NB4 (cell line): Measurements from ENCODE around the gene FLOT1.

Experiments
- MYC ChIP-seq: IDR thresholded peaks from 2 replicates; pipeline ENCODE4 v1.6.1; 2011; ENCODE audit warnings: low read depth, low read length
- POLR2A ChIP-seq: IDR thresholded peaks from 2 replicates; pipeline ENCODE4 v1.6.1; 2011; ENCODE audit warnings: mild to moderate bottlenecking; ENCODE audit not compliant: insufficient read length; ENCODE audit errors: extremely low read depth
- TF ChIP-seq, protein P1 (sequence below): IDR thresholded peaks from one replicate; pipeline ENCODE4 v1.5.1; 2012; ENCODE audit warnings: low read depth, low read length
- TF ChIP-seq, protein P2 (sequence below): IDR thresholded peaks from 2 replicates; pipeline ENCODE4 v1.6.1; 2011; ENCODE audit warnings: low read depth, low read length

- TF ChIP-seq POLR2A (no peak), MYC (no peak)
- TF ChIP-seq, protein P1, sequence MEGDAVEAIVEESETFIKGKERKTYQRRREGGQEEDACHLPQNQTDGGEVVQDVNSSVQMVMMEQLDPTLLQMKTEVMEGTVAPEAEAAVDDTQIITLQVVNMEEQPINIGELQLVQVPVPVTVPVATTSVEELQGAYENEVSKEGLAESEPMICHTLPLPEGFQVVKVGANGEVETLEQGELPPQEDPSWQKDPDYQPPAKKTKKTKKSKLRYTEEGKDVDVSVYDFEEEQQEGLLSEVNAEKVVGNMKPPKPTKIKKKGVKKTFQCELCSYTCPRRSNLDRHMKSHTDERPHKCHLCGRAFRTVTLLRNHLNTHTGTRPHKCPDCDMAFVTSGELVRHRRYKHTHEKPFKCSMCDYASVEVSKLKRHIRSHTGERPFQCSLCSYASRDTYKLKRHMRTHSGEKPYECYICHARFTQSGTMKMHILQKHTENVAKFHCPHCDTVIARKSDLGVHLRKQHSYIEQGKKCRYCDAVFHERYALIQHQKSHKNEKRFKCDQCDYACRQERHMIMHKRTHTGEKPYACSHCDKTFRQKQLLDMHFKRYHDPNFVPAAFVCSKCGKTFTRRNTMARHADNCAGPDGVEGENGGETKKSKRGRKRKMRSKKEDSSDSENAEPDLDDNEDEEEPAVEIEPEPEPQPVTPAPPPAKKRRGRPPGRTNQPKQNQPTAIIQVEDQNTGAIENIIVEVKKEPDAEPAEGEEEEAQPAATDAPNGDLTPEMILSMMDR, result no peak
- TF ChIP-seq, protein P2, sequence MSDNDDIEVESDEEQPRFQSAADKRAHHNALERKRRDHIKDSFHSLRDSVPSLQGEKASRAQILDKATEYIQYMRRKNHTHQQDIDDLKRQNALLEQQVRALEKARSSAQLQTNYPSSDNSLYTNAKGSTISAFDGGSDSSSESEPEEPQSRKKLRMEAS, result no peak
Measured at GRCh38 chr6:30767944-30768301, 25.4 kb upstream of the FLOT1 start.
